Naive thymus-derived CD8-positive, alpha-beta T cell (primary cell): ENCODE results near the gene BABAM2. TPM values are rescaled to one million over a fixed set of nuclear protein-coding genes. Genes with fewer than 3 reads are reported as not detected.

Experiments used
- ATAC-seq, 2 donors: fragments of 150-1000 bp; cut with Tn5 transposase in 1 of 2; sonication (Bioruptor Pico), chemical (Tn5 transposase) in 1 of 2; 1 replicate in 1 of 2; 2 replicates in 1 of 2; pipeline ENCODE4 v1.10.0; 2021; ENCODE audit warnings: mild to moderate bottlenecking in 2 of 2, moderate library complexity in 2 of 2
- POLR2A ChIA-PET: fragments of 350-600 bp; sonication (Branson Sonifier 250); formaldehyde crosslinking; loops from one replicate; lab custom pipeline; 2021; ENCODE audit warnings: antibody characterized with exemption; lab: Charles Lee
- DNase-seq, 10 donors: peaks; one replicate each; pipeline versions ENCODE4 v3.0.0 to v3.0.0-alpha.2; 2020 to 2022
- H3K27ac Mint-ChIP-seq, 10 donors: one replicate each; pipeline ENCODE4 v1.8.0; 2020 to 2022; ENCODE audit warnings: mild to moderate bottlenecking in 10 of 10, mixed read lengths in 10 of 10, moderate library complexity in 4 of 10, inconsistent platforms in 1 of 10
- H3K27me3 Mint-ChIP-seq, 5 donors: one replicate each; pipeline ENCODE4 v1.8.0; 2021 to 2022; ENCODE audit warnings: mixed read lengths in 5 of 5
- H3K36me3 Mint-ChIP-seq, 3 donors: one replicate each; pipeline ENCODE4 v1.8.0; 2020 to 2022; ENCODE audit warnings: mixed read lengths in 3 of 3, mild to moderate bottlenecking in 2 of 3, inconsistent platforms in 1 of 3
- H3K4me1 Mint-ChIP-seq, 4 donors: one replicate each; pipeline ENCODE4 v1.8.0; 2021 to 2022; ENCODE audit warnings: mixed read lengths in 4 of 4
- H3K4me3 Mint-ChIP-seq, 10 donors: one replicate each; pipeline ENCODE4 v1.8.0; 2020 to 2022; ENCODE audit warnings: mild to moderate bottlenecking in 10 of 10, mixed read lengths in 10 of 10, moderate library complexity in 6 of 10, inconsistent platforms in 1 of 10
- H3K9me3 Mint-ChIP-seq, 9 donors: one replicate each; pipeline ENCODE4 v1.8.0; 2020 to 2022; ENCODE audit warnings: mixed read lengths in 9 of 9, mild to moderate bottlenecking in 3 of 9, inconsistent platforms in 1 of 9, moderate library complexity in 1 of 9
- polyA plus RNA-seq, 3 donors: library from polyadenylated mRNA; unstranded; fragments of 300-500 nt; fragmentation: Illumina TruSeq; gene quantifications; one replicate each; pipeline ENCODE4 v1.2.3, GENCODE V29; 2021
- total RNA-seq, 8 experiments: library from RNA in 2 of 8; stranded (reverse) in 2 of 8; gene quantifications; one replicate each; pipeline ENCODE4 v1.2.3 and lab custom pipeline; 2021 to 2026

BABAM2 gene
- total and polyA plus RNA-seq, 5 experiments from 2014 or later: 29.6 to 60.2 (median 50.5) TPM

GRCh38 chr2:28282248-28282647, 391.7 kb downstream of the BABAM2 start:
- Mint-ChIP-seq H3K27me3 (no peaks in the 10 kb centered on the region), H3K4me1 (peaks cover 0 to 6% (median 2%) of the 10 kb centered on the region in 4 donors), H3K27ac (peak overlapping the region in 1 of 10 donors; percentile 22), H3K36me3 (peaks cover 0 to 15% (median 6%) of the 10 kb centered on the region in 3 donors), H3K4me3 (no peak overlapping the region), H3K9me3 (no peaks in the 10 kb centered on the region)
- ATAC-seq (no peak), DNase-seq (no peak)
- POLR2A ChIA-PET: no interaction called here

GRCh38 chr2:28282861-28283646, 392.5 kb downstream of the BABAM2 start:
- Mint-ChIP-seq H3K36me3 (peaks cover 0 to 15% (median 6%) of the 10 kb centered on the region in 3 donors), H3K27me3 (no peaks in the 10 kb centered on the region), H3K4me3 (no peak overlapping the region), H3K9me3 (no peaks in the 10 kb centered on the region), H3K4me1 (peaks cover 0 to 8% (median 2%) of the 10 kb centered on the region in 4 donors), H3K27ac (no peak overlapping the region)
- ATAC-seq (no peak), DNase-seq (no peak)
- POLR2A ChIA-PET: no interaction called here

GRCh38 chr2:28283861-28284260, 393.3 kb downstream of the BABAM2 start:
- peaks cover 0 to 14% (median 6%) of the 10 kb centered on the region in 3 donors for H3K36me3 Mint-ChIP-seq
- DNase-seq (no peak), ATAC-seq (no peak)
- POLR2A ChIA-PET: interaction anchor here (0.6 kb wide), 1 partner anchor 71 kb away, joined by 3 read pairs; no protein-coding TSS in a partner anchor
- no peak overlapping the region for H3K27ac Mint-ChIP-seq
- peaks cover 0 to 4% (median 2%) of the 10 kb centered on the region in 4 donors for H3K4me1 Mint-ChIP-seq
- no peak overlapping the region for H3K4me3 Mint-ChIP-seq
- H3K9me3 Mint-ChIP-seq: no peaks in the 10 kb centered on the region
- H3K27me3 Mint-ChIP-seq: no peaks in the 10 kb centered on the region

- no peak for ATAC-seq
- POLR2A ChIA-PET: no interaction called here
- H3K27ac Mint-ChIP-seq: peak overlapping the region in 2 of 10 donors; percentile 2 to 33
These were observed 396.1 kb downstream of the BABAM2 start for GRCh38 chr2:28286678-28287077.

GRCh38 chr2:28287256-28287915, 396.9 kb downstream of the BABAM2 start:
- no peak for ATAC-seq
- H3K27me3 Mint-ChIP-seq: no peaks in the 10 kb centered on the region
- no peak for DNase-seq
- H3K9me3 Mint-ChIP-seq: no peaks in the 10 kb centered on the region
- H3K27ac Mint-ChIP-seq: no peak overlapping the region
- POLR2A ChIA-PET: no interaction called here
- H3K4me3 Mint-ChIP-seq: no peak overlapping the region
- H3K4me1 Mint-ChIP-seq: peaks cover 0 to 4% (median 2%) of the 10 kb centered on the region in 4 donors
- peaks cover 0 to 9% (median 1%) of the 10 kb centered on the region in 3 donors for H3K36me3 Mint-ChIP-seq

More at GRCh38 chr2:28286678-28287077, 396.1 kb downstream of the BABAM2 start:
- Mint-ChIP-seq H3K4me1 (peaks cover 0 to 4% (median 2%) of the 10 kb centered on the region in 4 donors), H3K9me3 (no peaks in the 10 kb centered on the region), H3K36me3 (peaks cover 1 to 9% (median 3%) of the 10 kb centered on the region in 3 donors), H3K27me3 (no peaks in the 10 kb centered on the region), H3K4me3 (no peak overlapping the region)
- DNase-seq: no peak

GRCh38 chr2:28288620-28289019, 398.1 kb downstream of the BABAM2 start:
- POLR2A ChIA-PET: no interaction called here
- H3K27ac Mint-ChIP-seq: no peak overlapping the region

GRCh38 chr2:28291811-28292440, 401.4 kb downstream of the BABAM2 start:
- Mint-ChIP-seq H3K4me3 (no peak overlapping the region), H3K36me3 (peaks cover 0 to 4% (median 1%) of the 10 kb centered on the region in 3 donors), H3K4me1 (peaks cover 0 to 2% (median 0%) of the 10 kb centered on the region in 4 donors), H3K27me3 (no peaks in the 10 kb centered on the region), H3K9me3 (no peaks in the 10 kb centered on the region), H3K27ac (no peak overlapping the region)
- POLR2A ChIA-PET: no interaction called here
- ATAC-seq: no peak
- no peak for DNase-seq

More at GRCh38 chr2:28288620-28289019, 398.1 kb downstream of the BABAM2 start:
- H3K36me3 Mint-ChIP-seq: peaks cover 0 to 9% (median 1%) of the 10 kb centered on the region in 3 donors
- H3K9me3 Mint-ChIP-seq: no peaks in the 10 kb centered on the region
- ATAC-seq: no peak
- no peak overlapping the region for H3K4me3 Mint-ChIP-seq
- peaks cover 0 to 3% (median under 1%) of the 10 kb centered on the region in 4 donors for H3K4me1 Mint-ChIP-seq
- no peak for DNase-seq
- no peaks in the 10 kb centered on the region for H3K27me3 Mint-ChIP-seq

- DNase-seq (no peak), ATAC-seq (no peak)
- no peaks in the 10 kb centered on the region for H3K9me3 Mint-ChIP-seq
- POLR2A ChIA-PET: no interaction called here
- H3K4me3 Mint-ChIP-seq: no peak overlapping the region
- H3K4me1 Mint-ChIP-seq: peaks cover 0 to under 1% (median 0%) of the 10 kb centered on the region in 4 donors
- H3K27ac Mint-ChIP-seq: no peak overlapping the region
- H3K27me3 Mint-ChIP-seq: no peaks in the 10 kb centered on the region
- H3K36me3 Mint-ChIP-seq: peaks cover 0 to 4% (median 1%) of the 10 kb centered on the region in 3 donors
These were observed 402.0 kb downstream of the BABAM2 start for GRCh38 chr2:28292491-28292890.

GRCh38 chr2:28293416-28293815, 402.9 kb downstream of the BABAM2 start:
- ATAC-seq: no peak
- H3K4me3 Mint-ChIP-seq: no peak overlapping the region
- POLR2A ChIA-PET: no interaction called here
- no peaks in the 10 kb centered on the region for H3K9me3 Mint-ChIP-seq
- H3K4me1 Mint-ChIP-seq: no peaks in the 10 kb centered on the region
- no peak overlapping the region for H3K27ac Mint-ChIP-seq
- peaks cover 0 to 12% (median 1%) of the 10 kb centered on the region in 3 donors for H3K36me3 Mint-ChIP-seq
- no peaks in the 10 kb centered on the region for H3K27me3 Mint-ChIP-seq
- DNase-seq: no peak

- POLR2A ChIA-PET: no interaction called here
- no peak overlapping the region for H3K4me3 Mint-ChIP-seq
- DNase-seq (no peak), ATAC-seq (no peak)
- no peaks in the 10 kb centered on the region for H3K9me3 Mint-ChIP-seq
- H3K27me3 Mint-ChIP-seq: no peaks in the 10 kb centered on the region
- H3K4me1 Mint-ChIP-seq: no peaks in the 10 kb centered on the region
- H3K27ac Mint-ChIP-seq: no peak overlapping the region
- H3K36me3 Mint-ChIP-seq: peaks cover 0 to 17% (median 1%) of the 10 kb centered on the region in 3 donors
These were observed 403.9 kb downstream of the BABAM2 start for GRCh38 chr2:28294451-28294850.

GRCh38 chr2:28296243-28296642, 405.7 kb downstream of the BABAM2 start:
- H3K27me3 Mint-ChIP-seq: no peaks in the 10 kb centered on the region
- ATAC-seq (no peak), DNase-seq (no peak)
- H3K4me1 Mint-ChIP-seq: no peaks in the 10 kb centered on the region
- POLR2A ChIA-PET: no interaction called here
- peaks cover 0 to 31% (median 0%) of the 10 kb centered on the region in 3 donors for H3K36me3 Mint-ChIP-seq
- H3K4me3 Mint-ChIP-seq: no peak overlapping the region
- H3K9me3 Mint-ChIP-seq: no peaks in the 10 kb centered on the region
- no peak overlapping the region for H3K27ac Mint-ChIP-seq

- Mint-ChIP-seq H3K27me3 (no peaks in the 10 kb centered on the region), H3K4me1 (peaks cover 0 to 2% (median 0%) of the 10 kb centered on the region in 4 donors), H3K4me3 (no peak overlapping the region), H3K36me3 (peaks cover 0 to 36% (median 5%) of the 10 kb centered on the region in 3 donors), H3K27ac (peak overlapping the region in 2 of 10 donors; percentile 15 to 73), H3K9me3 (no peaks in the 10 kb centered on the region)
- ATAC-seq: no peak
- DNase-seq: no peak
- POLR2A ChIA-PET: no interaction called here
These were observed 406.4 kb downstream of the BABAM2 start for GRCh38 chr2:28296904-28297303.
